Body of pancreas (tissue), 4 donors: ENCODE measurements around the gene KANSL3.

Source experiments
- POLR2A ChIP-seq, 3 donors: fragments of 450-650 bp; IDR thresholded peaks; one replicate each; pipeline ENCODE4 v1.6.1; 2016; ENCODE audit warnings: antibody characterized with exemption in 3 of 3, mild to moderate bottlenecking in 2 of 3
- TF ChIP-seq, protein P1 (sequence below), 7 experiments: fragments of 450-650 bp in 4 of 7; fragments of 200-600 bp in 3 of 7; sonication (generic) in 3 of 7; IDR thresholded peaks; one replicate each; pipeline ENCODE4 v1.5.1; 2016 to 2019; ENCODE audit warnings: antibody characterized with exemption in 7 of 7

DNA sequence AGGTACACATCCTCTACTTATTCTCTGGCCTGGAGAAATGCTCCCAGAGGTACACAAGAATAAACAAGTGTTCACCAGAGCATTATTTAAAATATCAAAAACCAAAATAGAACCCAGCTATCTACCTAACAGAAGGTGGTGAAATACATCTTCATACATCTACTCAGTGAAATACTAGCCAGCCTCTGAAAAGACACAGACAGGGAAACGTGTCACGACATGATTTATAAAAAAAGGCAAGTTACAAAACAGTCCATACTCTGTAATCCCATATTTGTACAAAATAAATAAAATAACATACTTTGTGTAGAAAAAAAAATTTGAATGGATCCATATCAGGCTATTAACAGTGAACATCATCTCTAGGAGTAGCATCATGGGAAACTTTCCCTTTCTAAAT is 38.2 kb downstream of the KANSL3 start:
- no peak for TF ChIP-seq POLR2A (IDR thresholded peaks at IDR 0.05)
- TF ChIP-seq, protein P1, sequence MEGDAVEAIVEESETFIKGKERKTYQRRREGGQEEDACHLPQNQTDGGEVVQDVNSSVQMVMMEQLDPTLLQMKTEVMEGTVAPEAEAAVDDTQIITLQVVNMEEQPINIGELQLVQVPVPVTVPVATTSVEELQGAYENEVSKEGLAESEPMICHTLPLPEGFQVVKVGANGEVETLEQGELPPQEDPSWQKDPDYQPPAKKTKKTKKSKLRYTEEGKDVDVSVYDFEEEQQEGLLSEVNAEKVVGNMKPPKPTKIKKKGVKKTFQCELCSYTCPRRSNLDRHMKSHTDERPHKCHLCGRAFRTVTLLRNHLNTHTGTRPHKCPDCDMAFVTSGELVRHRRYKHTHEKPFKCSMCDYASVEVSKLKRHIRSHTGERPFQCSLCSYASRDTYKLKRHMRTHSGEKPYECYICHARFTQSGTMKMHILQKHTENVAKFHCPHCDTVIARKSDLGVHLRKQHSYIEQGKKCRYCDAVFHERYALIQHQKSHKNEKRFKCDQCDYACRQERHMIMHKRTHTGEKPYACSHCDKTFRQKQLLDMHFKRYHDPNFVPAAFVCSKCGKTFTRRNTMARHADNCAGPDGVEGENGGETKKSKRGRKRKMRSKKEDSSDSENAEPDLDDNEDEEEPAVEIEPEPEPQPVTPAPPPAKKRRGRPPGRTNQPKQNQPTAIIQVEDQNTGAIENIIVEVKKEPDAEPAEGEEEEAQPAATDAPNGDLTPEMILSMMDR (IDR thresholded peaks at IDR 0.05) = no peak
